Nephron progenitor cell (in vitro differentiated cells): Measurements from ENCODE around the gene HYAL3.

ENCODE experiments used
- DNase-seq: peaks from one replicate; pipeline ENCODE4 v3.0.0; 2021
- H3K27ac Mint-ChIP-seq: 2 replicates; pipeline ENCODE4 v1.8.0; 2021; ENCODE audit warnings: mild to moderate bottlenecking, moderate library complexity, mixed read lengths
- H3K27me3 Mint-ChIP-seq: 2 replicates; pipeline ENCODE4 v1.8.0; 2021; ENCODE audit warnings: mild to moderate bottlenecking, low read depth, mixed read lengths; ENCODE audit not compliant: poor library complexity
- H3K36me3 Mint-ChIP-seq: 2 replicates; pipeline ENCODE4 v1.8.0; 2021; ENCODE audit warnings: low read depth, mixed read lengths
- H3K4me1 Mint-ChIP-seq: 2 replicates; pipeline ENCODE4 v1.8.0; 2021; ENCODE audit warnings: mixed read lengths
- H3K4me3 Mint-ChIP-seq: 2 replicates; pipeline ENCODE4 v1.8.0; 2021; ENCODE audit warnings: mild to moderate bottlenecking, moderate library complexity, mixed read lengths
- H3K9me3 Mint-ChIP-seq: 2 replicates; pipeline ENCODE4 v1.8.0; 2021; ENCODE audit warnings: mild to moderate bottlenecking, moderate library complexity, mixed read lengths
- CTCF ChIP-seq: fragments of 200-600 bp; sonication (generic); IDR thresholded peaks from 2 replicates; pipeline ENCODE4 v1.5.0; 2021; ENCODE audit warnings: antibody characterized with exemption

HYAL3 gene

GRCh38 chr3:50331364-50331907, 32.2 kb upstream of the HYAL3 start:
- Mint-ChIP-seq H3K27ac (no peak overlapping the region), H3K4me3 (no peak overlapping the region), H3K27me3 (no peaks in the 10 kb centered on the region), H3K4me1 (peaks cover 45% of the 10 kb centered on the region), H3K36me3 (peaks cover 7% of the 10 kb centered on the region), H3K9me3 (no peaks in the 10 kb centered on the region)
- DNase-seq: no peak
- no peak for TF ChIP-seq CTCF

- no peak for DNase-seq
- TF ChIP-seq CTCF: no peak
- Mint-ChIP-seq H3K27me3 (no peaks in the 10 kb centered on the region), H3K4me1 (peaks cover 34% of the 10 kb centered on the region), H3K27ac (peak overlapping the region; percentile 25), H3K36me3 (peaks cover 7% of the 10 kb centered on the region), H3K4me3 (no peak overlapping the region), H3K9me3 (no peaks in the 10 kb centered on the region)
These were observed 31.1 kb upstream of the HYAL3 start for GRCh38 chr3:50330330-50330729.

DNA sequence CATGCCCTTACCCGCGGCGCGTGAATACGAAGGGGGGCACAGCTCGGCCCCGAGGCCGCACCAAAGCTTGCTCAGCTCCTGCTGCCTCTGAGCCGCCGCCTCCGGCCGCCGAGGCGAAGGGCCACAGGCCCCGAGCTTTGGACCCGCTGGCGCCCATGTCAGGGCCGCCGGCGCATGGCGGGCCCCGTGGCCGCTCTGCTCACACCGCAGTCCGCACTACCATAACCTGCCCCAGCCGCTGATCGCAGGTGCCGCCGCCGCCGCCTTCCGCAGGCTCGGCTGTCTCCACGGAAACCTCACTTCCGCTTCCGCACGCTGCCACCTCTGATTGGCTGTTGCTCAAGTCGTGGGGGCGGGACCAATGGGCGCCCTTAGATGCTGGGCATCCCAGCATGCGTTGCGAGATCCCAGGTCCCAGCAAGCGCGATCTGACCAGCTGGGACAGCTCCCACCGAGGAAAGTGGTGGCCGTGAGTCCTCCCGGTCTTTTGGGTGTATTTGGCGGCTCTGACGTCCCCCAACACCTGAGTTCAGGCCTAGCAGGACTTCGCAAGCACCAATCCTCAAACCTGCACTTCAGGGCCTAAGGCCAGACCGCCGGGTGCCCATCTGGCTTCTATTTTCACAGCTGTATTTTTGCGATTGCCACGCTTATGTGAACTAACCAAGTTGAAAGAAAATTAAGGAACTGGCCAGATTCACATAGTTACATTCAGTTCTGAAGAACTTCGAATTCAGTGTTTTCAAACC, 28.9 kb upstream of the HYAL3 start, which contains the start of gene TUSC2:
TUSC2 (minus strand) TSS at position 281 of the 749 bp plus-strand sequence; CDS start at position 157, 124 bp downstream.
- Mint-ChIP-seq H3K27me3 (peaks cover 5% of the 10 kb centered on the region), H3K36me3 (peaks cover 7% of the 10 kb centered on the region), H3K4me3 (peak within 1 kb of the TSS; percentile 94), H3K4me1 (peaks cover 28% of the 10 kb centered on the region), H3K9me3 (no peaks in the 10 kb centered on the region), H3K27ac (peak within 1 kb of the TSS; percentile 82)
- DNase-seq: peak; percentile 96
- no peak for TF ChIP-seq CTCF

DNA sequence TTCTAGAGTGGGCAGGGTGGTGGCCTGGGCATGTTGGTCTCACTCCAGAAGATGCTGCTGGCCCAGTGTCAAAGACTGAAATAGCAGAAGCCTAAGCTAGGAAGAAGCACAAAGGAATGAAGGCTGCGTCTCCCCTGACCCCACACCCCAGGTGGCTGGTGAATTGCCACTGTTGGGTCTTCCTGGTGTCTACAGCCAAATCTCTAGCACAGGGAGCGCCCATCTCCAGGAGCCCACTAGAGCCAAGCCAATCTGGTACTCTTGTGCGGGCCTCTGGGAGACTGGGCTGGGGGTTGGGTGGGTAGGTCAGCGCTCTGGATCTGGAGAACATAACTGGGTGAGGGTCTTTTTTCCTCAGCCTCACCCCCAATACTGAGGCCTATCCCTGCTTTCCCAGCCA, 27.9 kb upstream of the HYAL3 start:
- peak overlapping the region; percentile 94 for H3K4me3 Mint-ChIP-seq
- peaks cover 6% of the 10 kb centered on the region for H3K27me3 Mint-ChIP-seq
- H3K36me3 Mint-ChIP-seq: peaks cover 7% of the 10 kb centered on the region
- no peak for DNase-seq
- peaks cover 34% of the 10 kb centered on the region for H3K4me1 Mint-ChIP-seq
- H3K9me3 Mint-ChIP-seq: no peaks in the 10 kb centered on the region
- no peak overlapping the region for H3K27ac Mint-ChIP-seq
- TF ChIP-seq CTCF: no peak

DNA sequence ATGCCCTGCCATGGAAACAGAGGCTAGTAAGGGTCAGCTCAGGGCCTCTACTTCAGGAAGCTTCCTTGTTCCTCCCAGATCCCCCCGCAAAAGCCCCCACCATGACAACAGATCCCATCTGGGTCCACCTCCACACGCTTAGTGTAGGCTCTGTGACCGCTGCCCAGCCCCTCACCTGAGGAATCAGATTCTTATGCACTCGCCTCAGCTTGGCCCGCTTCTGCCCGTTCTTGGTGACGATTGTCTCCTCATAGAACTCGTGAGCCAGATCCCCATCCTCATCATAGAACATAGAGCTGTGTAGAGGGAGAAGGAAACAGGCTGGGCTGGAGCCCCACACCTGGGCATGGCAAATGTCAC, 27.0 kb upstream of the HYAL3 start:
- no peak overlapping the region for H3K27ac Mint-ChIP-seq
- no peak for DNase-seq
- H3K36me3 Mint-ChIP-seq: peaks cover 7% of the 10 kb centered on the region
- H3K27me3 Mint-ChIP-seq: peaks cover 6% of the 10 kb centered on the region
- TF ChIP-seq CTCF: no peak
- peaks cover 34% of the 10 kb centered on the region for H3K4me1 Mint-ChIP-seq
- no peaks in the 10 kb centered on the region for H3K9me3 Mint-ChIP-seq
- H3K4me3 Mint-ChIP-seq: peak overlapping the region; percentile 94
